ENCODE measurements around the gene OR52A5. TPM values are rescaled to one million over a fixed set of nuclear protein-coding genes. Genes with fewer than 3 reads are reported as not detected.
"Not testable (repeated sequence)": the region's sequence is repeated elsewhere in the genome, so short reads cannot be mapped to it uniquely, and the experiment has no call there.

OR52A5 gene
- total and polyA plus RNA-seq, 2 donors (not counting 1 experiment from before 2014, with no cell fraction given) = not detected

DNA sequence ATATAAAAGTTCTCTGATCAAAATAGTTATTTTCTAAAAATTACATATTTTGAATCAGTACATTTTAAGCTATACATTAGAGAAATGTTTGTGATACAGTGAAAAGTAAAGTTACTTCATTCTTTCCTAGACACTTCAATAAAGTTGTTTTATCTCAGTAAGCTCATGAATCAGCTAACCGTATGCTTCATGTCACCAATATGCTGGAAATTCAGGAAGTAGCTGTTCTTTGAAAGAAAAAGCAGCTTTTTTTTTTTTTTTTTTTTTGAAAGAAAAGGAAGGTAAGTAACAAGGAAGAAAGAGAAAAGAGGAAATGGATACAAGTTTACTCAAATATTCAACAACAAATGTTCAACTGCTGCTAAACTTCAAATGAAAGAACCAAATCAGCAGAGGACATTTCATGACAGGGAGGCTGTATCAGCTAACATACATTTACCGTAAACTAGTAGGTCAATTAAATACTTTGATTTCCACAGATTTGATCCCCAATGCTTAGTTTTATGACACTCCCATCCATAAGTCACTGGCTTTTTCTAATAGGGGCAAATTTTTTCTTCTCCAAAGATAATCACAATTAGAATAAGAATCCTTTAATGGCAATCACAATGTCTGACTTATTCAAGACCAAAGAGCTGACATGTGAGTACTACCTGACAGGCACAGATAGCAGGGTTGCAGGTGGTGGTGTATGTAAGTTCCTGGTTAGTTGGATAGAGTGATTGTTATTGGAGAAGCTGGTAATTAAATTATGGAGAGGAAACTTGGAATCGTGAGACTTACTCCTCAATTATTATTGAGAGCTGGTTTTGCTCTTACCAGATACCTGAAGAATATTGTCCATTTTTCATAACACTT, 15.6 kb upstream of the OR52A5 start:
- H3K9me3 Mint-ChIP-seq (ENCODE audit: insufficient read depth) = no peaks in the 10 kb centered on the region
- WGBS (ENCODE audit: insufficient coverage) = no CpG with 5 or more reads among the region's 3 CpGs
- POLR2A ChIA-PET = interaction anchor here (0.6 kb wide), 1 partner anchor 59 kb away, joined by 4 read pairs; no protein-coding TSS in a partner anchor
- no peak for ATAC-seq (ENCODE audit: low read depth)
- H3K9me3 ChIP-seq (ENCODE audit: control extremely low read depth in 1 of 3, control insufficient read depth in 2 of 3, insufficient read depth in 1 of 3, low read length in 2 of 3) = no peaks in the 10 kb centered on the region
- intact Hi-C loops (cut with micrococcal nuclease) = no loop called here
- H3K27me3 Mint-ChIP-seq = no peaks in the 10 kb centered on the region
- no peaks in the 10 kb centered on the region for H3K4me1 Mint-ChIP-seq
- H3K4me3 Mint-ChIP-seq = no peak overlapping the region
- DNase-seq = no peak
- no peak overlapping the region for H2AFZ ChIP-seq (ENCODE audit: insufficient read depth, low read depth, low read length, poor library complexity, severe bottlenecking)
- H3K27ac ChIP-seq (ENCODE audit: low read length in 2 of 2) = no peak overlapping the region
- no peaks in the 10 kb centered on the region for H3K4me1 ChIP-seq (ENCODE audit: control insufficient read depth in 2 of 2, insufficient read depth in 2 of 2, low read length in 2 of 2)
- no peaks in the 10 kb centered on the region for H3K79me2 ChIP-seq (ENCODE audit: control insufficient read depth, insufficient read depth, low read length)
- no peak overlapping the region for H3K4me3 ChIP-seq (ENCODE audit: control extremely low read depth in 1 of 5, extremely low read depth in 1 of 5, insufficient read depth in 1 of 5, low read depth in 2 of 5, low read length in 4 of 5)
- no peaks in the 10 kb centered on the region for H3K36me3 ChIP-seq (replicated peaks in 1 of 2; ENCODE audit: control extremely low read depth in 1 of 2, control insufficient read depth in 1 of 2, extremely low read depth in 1 of 2, insufficient read depth in 2 of 2, low read length in 1 of 2)
- H3K4me2 ChIP-seq (replicated peaks; ENCODE audit: low read depth, low read length, poor library complexity, severe bottlenecking) = no peak overlapping the region
- H4K20me1 ChIP-seq (ENCODE audit: control insufficient read depth, insufficient read depth, low read length, poor library complexity, severe bottlenecking) = no peaks in the 10 kb centered on the region
- H3K27me3 ChIP-seq (replicated peaks in 1 of 4; ENCODE audit: control extremely low read depth in 1 of 4, control insufficient read depth in 3 of 4, insufficient read depth in 4 of 4, low read length in 3 of 4) = no peaks in the 10 kb centered on the region
- H3K9ac ChIP-seq (ENCODE audit: low read length) = no peak overlapping the region
- no peak overlapping the region for H3K27ac Mint-ChIP-seq
- TF ChIP-seq CTCF (IDR thresholded peaks at IDR 0.05) = no peak
- no peak for TF ChIP-seq EZH2 (IDR thresholded peaks at IDR 0.05; ENCODE audit: borderline replicate concordance, insufficient read depth, low read depth, low read length, poor library complexity, severe bottlenecking)
- CTCF ChIA-PET = interaction anchor here (0.7 kb wide), 1 partner anchor 581 kb away, joined by 5 read pairs; no protein-coding TSS in a partner anchor

DNA sequence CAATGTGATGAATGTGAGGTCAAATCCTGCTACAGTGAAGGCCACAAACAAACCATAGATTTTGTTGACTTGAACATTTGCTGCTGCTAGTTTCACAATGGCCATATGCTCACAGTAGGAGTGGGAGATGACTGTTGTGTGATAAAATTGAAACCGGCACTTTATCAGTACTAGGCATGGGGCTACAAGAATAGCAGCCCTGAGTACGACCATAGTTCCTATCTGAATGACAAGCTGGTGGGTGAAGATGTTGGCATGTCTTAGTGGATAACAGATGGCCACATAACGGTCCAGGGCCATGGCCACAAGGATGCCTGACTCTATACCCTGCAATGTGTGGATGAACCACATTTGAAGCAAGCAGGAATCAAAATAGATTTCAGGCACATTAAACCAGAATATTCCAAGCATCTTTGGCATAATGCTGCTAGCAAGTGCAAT, 13.6 kb upstream of the OR52A5 start:
- H3K4me1 ChIP-seq (ENCODE audit: control insufficient read depth in 2 of 2, insufficient read depth in 2 of 2, low read length in 2 of 2) = no peaks in the 10 kb centered on the region
- H3K9me3 ChIP-seq (ENCODE audit: control extremely low read depth in 1 of 3, control insufficient read depth in 2 of 3, insufficient read depth in 1 of 3, low read length in 2 of 3) = no peaks in the 10 kb centered on the region
- CTCF ChIA-PET = no interaction called here
- H3K4me3 Mint-ChIP-seq = no peak overlapping the region
- H4K20me1 ChIP-seq (ENCODE audit: control insufficient read depth, insufficient read depth, low read length, poor library complexity, severe bottlenecking) = no peaks in the 10 kb centered on the region
- H3K27me3 ChIP-seq (replicated peaks in 1 of 4; ENCODE audit: control extremely low read depth in 1 of 4, control insufficient read depth in 3 of 4, insufficient read depth in 4 of 4, low read length in 3 of 4) = no peaks in the 10 kb centered on the region
- no peak overlapping the region for H2AFZ ChIP-seq (ENCODE audit: insufficient read depth, low read depth, low read length, poor library complexity, severe bottlenecking)
- WGBS (ENCODE audit: insufficient coverage) = 69% methylated on average over 3 of the region's 3 CpGs
- H3K9ac ChIP-seq (ENCODE audit: low read length) = no peak overlapping the region
- no peak overlapping the region for H3K27ac Mint-ChIP-seq
- no peaks in the 10 kb centered on the region for H3K4me1 Mint-ChIP-seq
- H3K9me3 Mint-ChIP-seq (ENCODE audit: insufficient read depth) = no peaks in the 10 kb centered on the region
- no peak overlapping the region for H3K4me3 ChIP-seq (ENCODE audit: control extremely low read depth in 1 of 5, extremely low read depth in 1 of 5, insufficient read depth in 1 of 5, low read depth in 2 of 5, low read length in 4 of 5)
- H3K4me2 ChIP-seq (replicated peaks; ENCODE audit: low read depth, low read length, poor library complexity, severe bottlenecking) = no peak overlapping the region
- intact Hi-C loops (cut with micrococcal nuclease) = no loop called here
- no peak for TF ChIP-seq EZH2 (IDR thresholded peaks at IDR 0.05; ENCODE audit: borderline replicate concordance, insufficient read depth, low read depth, low read length, poor library complexity, severe bottlenecking)
- TF ChIP-seq CTCF (IDR thresholded peaks at IDR 0.05) = no peak
- H3K27ac ChIP-seq (ENCODE audit: low read length in 2 of 2) = no peak overlapping the region
- POLR2A ChIA-PET = no interaction called here
- H3K36me3 ChIP-seq (replicated peaks in 1 of 2; ENCODE audit: control extremely low read depth in 1 of 2, control insufficient read depth in 1 of 2, extremely low read depth in 1 of 2, insufficient read depth in 2 of 2, low read length in 1 of 2) = no peaks in the 10 kb centered on the region
- no peaks in the 10 kb centered on the region for H3K79me2 ChIP-seq (ENCODE audit: control insufficient read depth, insufficient read depth, low read length)
- DNase-seq (no peak), ATAC-seq (ENCODE audit: low read depth) (no peak)
- H3K27me3 Mint-ChIP-seq = no peaks in the 10 kb centered on the region

DNA sequence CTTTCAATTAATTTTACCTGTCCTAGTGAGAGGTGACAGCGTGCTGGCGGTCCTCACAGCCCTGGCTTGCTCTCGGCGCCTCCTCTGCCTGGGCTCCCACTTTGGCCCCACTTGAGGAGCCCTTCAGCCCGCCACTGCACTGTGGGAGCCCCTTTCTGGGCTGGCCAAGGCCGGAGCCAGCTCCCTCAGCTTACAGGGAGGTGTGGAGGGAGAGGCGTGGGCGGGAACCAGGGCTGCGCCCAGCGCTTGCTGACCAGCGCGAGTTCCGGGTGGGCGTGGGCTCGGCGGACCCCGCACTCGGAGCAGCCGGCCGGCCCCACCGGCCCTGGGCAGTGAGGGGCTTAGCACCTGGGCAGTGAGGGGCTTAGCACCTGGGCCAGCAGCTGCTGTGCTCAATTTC, 6.0 kb upstream of the OR52A5 start:
- POLR2A ChIA-PET; H3K4me1 ChIP-seq (ENCODE audit: control insufficient read depth in 2 of 2, insufficient read depth in 2 of 2, low read length in 2 of 2); H3K4me1 Mint-ChIP-seq; ATAC-seq (ENCODE audit: low read depth); H3K9me3 Mint-ChIP-seq (ENCODE audit: insufficient read depth); DNase-seq; H3K79me2 ChIP-seq (ENCODE audit: control insufficient read depth, insufficient read depth, low read length); CTCF ChIA-PET; H4K20me1 ChIP-seq (ENCODE audit: control insufficient read depth, insufficient read depth, low read length, poor library complexity, severe bottlenecking); H3K4me2 ChIP-seq (replicated peaks; ENCODE audit: low read depth, low read length, poor library complexity, severe bottlenecking); H3K9me3 ChIP-seq (ENCODE audit: control extremely low read depth in 1 of 3, control insufficient read depth in 2 of 3, insufficient read depth in 1 of 3, low read length in 2 of 3); H3K27ac ChIP-seq (ENCODE audit: low read length in 2 of 2); H2AFZ ChIP-seq (ENCODE audit: insufficient read depth, low read depth, low read length, poor library complexity, severe bottlenecking); H3K4me3 Mint-ChIP-seq; H3K27me3 ChIP-seq (replicated peaks in 1 of 4; ENCODE audit: control extremely low read depth in 1 of 4, control insufficient read depth in 3 of 4, insufficient read depth in 4 of 4, low read length in 3 of 4); H3K27me3 Mint-ChIP-seq; H3K4me3 ChIP-seq (ENCODE audit: control extremely low read depth in 1 of 5, extremely low read depth in 1 of 5, insufficient read depth in 1 of 5, low read depth in 2 of 5, low read length in 4 of 5); H3K27ac Mint-ChIP-seq; intact Hi-C loops (cut with micrococcal nuclease); H3K36me3 ChIP-seq (replicated peaks in 1 of 2; ENCODE audit: control extremely low read depth in 1 of 2, control insufficient read depth in 1 of 2, extremely low read depth in 1 of 2, insufficient read depth in 2 of 2, low read length in 1 of 2); H3K9ac ChIP-seq (ENCODE audit: low read length): not testable (repeated sequence)
- over 99% methylated on average over 18 of the region's 21 CpGs for WGBS (ENCODE audit: insufficient coverage)
